Fibroblast of villous mesenchyme (primary cell): ENCODE data around the gene DIPK1B. TPM values are rescaled to one million over a fixed set of nuclear protein-coding genes. Genes with fewer than 3 reads are reported as not detected.
"Not testable (repeated sequence)": the region's sequence is repeated elsewhere in the genome, so short reads cannot be mapped to it uniquely, and the experiment has no call there.

Experiments used
- DNase-seq: peaks from one replicate; pipeline ENCODE4 v3.0.0-alpha.2; 2010; ENCODE audit warnings: low read depth
- H3K4me3 ChIP-seq: 2 replicates; pipeline ENCODE4 v1.5.1; 2011; ENCODE audit warnings: low read depth, mild to moderate bottlenecking, low read length
- total RNA-seq: library from RNA; depleted of rRNA; stranded (reverse); fragments of >200 nt; gene quantifications from 2 replicates; pipeline ENCODE4 v1.2.3, GENCODE V29; 2012
- TF ChIP-seq, protein P1 (sequence below): IDR thresholded peaks from 2 replicates; pipeline ENCODE4 v1.5.1; 2012; ENCODE audit warnings: low read depth, mild to moderate bottlenecking, low read length; ENCODE audit not compliant: insufficient read depth

DIPK1B gene
- total RNA-seq, 1 donor, result 0.43 TPM

- no peak for DNase-seq
- TF ChIP-seq, protein P1, sequence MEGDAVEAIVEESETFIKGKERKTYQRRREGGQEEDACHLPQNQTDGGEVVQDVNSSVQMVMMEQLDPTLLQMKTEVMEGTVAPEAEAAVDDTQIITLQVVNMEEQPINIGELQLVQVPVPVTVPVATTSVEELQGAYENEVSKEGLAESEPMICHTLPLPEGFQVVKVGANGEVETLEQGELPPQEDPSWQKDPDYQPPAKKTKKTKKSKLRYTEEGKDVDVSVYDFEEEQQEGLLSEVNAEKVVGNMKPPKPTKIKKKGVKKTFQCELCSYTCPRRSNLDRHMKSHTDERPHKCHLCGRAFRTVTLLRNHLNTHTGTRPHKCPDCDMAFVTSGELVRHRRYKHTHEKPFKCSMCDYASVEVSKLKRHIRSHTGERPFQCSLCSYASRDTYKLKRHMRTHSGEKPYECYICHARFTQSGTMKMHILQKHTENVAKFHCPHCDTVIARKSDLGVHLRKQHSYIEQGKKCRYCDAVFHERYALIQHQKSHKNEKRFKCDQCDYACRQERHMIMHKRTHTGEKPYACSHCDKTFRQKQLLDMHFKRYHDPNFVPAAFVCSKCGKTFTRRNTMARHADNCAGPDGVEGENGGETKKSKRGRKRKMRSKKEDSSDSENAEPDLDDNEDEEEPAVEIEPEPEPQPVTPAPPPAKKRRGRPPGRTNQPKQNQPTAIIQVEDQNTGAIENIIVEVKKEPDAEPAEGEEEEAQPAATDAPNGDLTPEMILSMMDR, result no peak
- no peak overlapping the region for H3K4me3 ChIP-seq
These were observed 42.4 kb downstream of the DIPK1B start for GRCh38 chr9:136754626-136755301.

- H3K4me3 ChIP-seq, DNase-seq: not testable (repeated sequence)
These were observed 43.1 kb downstream of the DIPK1B start for GRCh38 chr9:136755302-136756133.

DNA sequence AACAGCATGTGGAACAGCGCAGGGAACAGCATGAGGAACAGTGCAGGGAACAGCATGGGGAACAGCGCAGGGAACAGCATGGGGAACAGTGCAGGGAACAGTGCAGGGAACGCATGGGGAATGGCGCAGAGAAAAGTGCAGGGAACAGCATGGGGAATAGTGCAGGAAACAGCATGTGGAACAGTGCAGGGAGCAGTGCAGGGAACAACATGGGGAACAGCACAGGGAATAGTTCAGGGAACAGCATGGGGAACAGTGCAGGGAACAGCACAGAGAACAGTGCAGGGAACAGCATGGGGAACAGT, 43.7 kb downstream of the DIPK1B start:
- no peak for DNase-seq
- H3K4me3 ChIP-seq, result no peak overlapping the region
- TF ChIP-seq, protein P1, result no peak

DNA sequence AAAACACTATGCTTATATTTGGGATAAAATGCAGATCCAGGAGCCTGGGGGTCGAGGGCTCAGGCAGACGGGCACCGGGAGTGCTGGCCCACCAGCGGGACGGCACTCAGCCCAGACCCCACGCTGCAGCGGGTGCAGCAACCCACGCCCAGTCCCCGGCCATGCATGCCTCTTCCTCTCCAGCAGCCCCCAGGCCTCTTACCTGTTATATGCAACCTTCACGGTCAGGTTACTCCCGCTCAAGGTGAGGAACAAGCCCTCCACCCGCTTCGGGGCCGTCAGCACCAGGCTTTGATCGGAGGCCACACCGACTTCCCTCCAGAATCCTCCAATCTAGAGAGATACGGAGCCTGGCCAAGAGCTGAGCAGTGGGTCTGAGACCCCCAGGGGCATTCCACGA, 44.5 kb downstream of the DIPK1B start:
- TF ChIP-seq, protein P1, result no peak
- no peak overlapping the region for H3K4me3 ChIP-seq
- no peak for DNase-seq

- TF ChIP-seq, protein P1, result no peak
- H3K4me3 ChIP-seq, result no peak overlapping the region
- DNase-seq, result no peak
These were observed 45.0 kb downstream of the DIPK1B start for GRCh38 chr9:136757328-136757727.

GRCh38 chr9:136757751-136758140, 45.4 kb downstream of the DIPK1B start:
- TF ChIP-seq, protein P1, result no peak
- no peak for DNase-seq
- H3K4me3 ChIP-seq, result no peak overlapping the region

GRCh38 chr9:136759001-136759400, 46.6 kb downstream of the DIPK1B start:
- no peak overlapping the region for H3K4me3 ChIP-seq
- TF ChIP-seq, protein P1, result no peak
- DNase-seq, result no peak
